NOMO-1 (cell line): ENCODE data around the gene FGF9.

ENCODE experiments used
- DNase-seq, 2 experiments: peaks; one replicate each; lab custom pipeline; 2025; ENCODE audit not compliant: unreplicated experiment in 2 of 2; lab: John Stamatoyannopoulos, UW

The FGF9 gene

DNA sequence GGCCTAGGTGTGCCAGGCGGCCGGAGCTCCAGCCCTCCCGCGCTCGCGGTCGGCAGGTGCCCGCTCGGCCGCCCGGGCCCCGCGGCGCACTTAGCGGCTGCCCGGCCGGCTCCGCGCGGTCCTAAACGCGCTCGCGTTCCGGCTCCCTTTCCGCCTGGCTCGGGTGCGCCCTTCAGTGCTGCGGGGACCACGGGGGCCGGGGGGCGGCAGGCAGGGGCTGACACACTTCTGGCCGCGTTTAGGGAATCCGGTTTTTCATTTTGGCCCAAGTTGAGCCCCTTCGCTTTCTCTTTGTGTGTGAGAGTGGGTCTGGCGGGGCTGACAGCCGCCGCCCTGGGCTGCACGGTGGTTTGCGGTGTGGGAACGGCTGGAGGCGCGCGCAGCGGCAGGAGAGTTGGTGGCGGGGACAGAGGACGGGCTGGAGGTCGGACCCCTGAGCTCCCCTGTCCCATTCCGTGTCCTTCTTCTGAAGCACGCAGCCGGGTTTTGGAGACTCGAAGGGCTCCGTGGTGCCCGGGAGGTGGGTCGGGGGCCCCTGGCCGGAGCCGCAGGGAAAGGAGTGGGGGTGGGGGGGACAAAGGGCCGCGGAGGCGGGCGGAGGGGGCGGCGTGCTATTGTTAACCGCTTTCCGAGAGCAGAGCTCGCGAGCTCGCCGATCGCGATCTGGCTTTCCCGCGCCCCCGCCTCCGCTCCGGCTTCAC, 3.1 kb downstream of the FGF9 start:
- DNase-seq, result peak; percentile 44 to 52

DNA sequence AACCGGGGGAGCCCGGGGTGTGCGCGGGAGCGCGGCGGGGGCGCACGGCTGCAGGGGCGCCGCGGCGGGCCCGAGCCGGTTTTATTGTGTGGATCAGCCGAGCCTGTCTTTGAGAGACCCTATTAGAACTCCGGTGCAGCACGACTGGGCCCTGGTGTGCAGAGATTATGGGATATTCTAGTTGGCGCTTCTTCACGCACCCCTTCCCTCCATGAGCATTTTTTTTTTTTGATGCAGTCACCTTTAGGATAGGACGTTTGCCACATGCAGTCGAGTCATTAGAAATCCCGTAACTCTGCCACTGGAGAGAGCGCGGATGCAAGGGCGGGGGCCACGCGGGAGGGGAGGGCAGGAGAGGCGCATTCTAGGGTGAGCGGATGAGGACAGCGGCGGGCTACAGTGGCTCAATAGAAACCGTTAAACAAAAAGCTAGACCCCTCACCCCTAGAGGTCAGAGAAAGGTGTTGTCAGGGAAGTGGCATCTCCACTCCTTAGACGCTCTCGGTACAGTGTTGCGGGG, 3.7 kb downstream of the FGF9 start:
- DNase-seq, result no peak

DNA sequence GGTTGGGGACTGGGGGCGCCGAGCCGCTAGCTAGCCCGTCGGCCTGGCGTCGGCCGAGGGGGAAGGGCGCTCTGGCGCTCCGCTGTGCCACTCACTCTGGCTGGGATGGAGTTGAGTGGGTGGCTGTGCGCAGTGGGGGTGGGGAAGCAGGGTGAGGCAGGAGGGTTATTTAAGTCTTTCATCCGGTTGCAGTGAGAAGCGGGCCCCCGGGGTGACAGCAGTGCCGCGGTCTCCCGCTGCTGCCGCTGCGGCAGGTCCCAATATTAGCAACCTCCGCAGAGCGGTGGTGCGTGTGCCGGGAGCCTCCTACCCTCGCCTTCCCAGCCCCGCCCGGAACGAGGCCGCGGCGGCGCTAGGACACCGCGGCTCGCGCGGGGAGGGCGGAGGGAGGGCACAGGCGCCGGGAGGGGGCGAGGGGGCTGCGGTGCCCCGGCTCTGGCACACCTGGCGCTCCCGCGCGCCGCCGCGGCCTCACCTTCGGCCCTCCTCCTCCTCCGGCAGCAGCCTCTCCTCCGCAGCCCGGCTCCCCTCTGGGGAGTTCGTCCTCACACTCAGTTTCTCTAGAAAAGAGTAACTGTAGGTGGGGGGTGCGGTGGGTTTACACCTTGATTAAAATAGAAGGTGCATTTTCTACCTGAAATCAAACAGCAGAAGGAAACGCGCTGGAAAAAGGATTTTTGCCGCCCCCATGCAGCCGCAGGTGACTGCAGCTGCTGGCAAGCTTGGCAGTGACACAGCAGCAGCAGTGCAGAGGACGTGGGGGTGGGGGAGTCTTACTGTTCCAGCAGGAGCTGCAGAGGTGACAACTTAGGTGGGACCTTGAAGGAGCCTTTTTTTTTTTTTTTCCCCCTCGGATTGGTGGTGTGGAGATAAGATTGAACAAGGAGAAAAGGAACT, 4.5 kb downstream of the FGF9 start:
- no peak for DNase-seq

DNA sequence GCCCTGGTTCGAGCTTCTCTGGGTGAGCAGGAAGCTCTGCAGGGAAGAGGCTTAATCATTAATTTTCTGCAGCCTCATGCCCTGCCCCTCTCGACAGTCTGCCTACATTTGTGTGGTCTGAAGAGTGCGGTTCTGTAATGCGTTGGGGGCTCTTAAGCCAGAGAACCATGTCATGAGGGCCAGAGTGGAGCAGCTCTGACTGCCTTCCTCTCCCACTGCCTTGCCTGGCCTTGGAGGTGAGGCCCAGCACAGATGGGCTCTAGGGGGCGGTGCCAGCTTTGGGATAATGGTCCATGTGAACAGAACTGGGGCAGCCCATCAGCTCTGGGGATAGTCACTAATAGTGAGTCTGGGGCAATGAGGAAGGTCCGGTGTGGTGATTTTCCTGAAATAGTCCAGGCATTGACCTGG, 5.7 kb downstream of the FGF9 start:
- no peak for DNase-seq

DNA sequence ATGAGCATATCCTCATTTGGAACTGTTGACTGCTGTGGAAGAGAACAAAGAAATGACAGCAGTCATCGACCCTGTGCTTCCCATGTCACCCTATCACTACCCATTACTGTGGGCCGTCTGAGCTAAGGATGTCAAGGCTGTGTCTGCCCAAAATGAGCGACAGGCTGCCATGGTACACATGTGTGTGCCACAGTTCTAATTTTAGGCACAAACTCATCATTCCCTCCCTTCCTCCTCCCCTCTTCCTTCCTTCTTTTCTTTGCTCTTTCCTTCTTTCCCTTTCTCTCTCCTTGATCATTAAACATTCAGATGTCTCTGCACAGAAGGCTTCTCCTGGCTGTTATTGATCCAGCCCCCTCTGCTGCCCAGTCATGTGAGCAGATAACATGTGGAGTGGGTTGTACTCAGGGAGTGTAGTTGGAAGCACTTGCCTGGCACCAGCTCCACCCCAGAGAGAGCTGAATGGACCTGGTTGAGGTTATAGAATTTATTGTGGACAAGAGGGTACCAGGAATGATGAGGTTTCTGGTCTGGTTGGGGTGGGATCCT, 6.3 kb downstream of the FGF9 start:
- DNase-seq, result no peak

DNA sequence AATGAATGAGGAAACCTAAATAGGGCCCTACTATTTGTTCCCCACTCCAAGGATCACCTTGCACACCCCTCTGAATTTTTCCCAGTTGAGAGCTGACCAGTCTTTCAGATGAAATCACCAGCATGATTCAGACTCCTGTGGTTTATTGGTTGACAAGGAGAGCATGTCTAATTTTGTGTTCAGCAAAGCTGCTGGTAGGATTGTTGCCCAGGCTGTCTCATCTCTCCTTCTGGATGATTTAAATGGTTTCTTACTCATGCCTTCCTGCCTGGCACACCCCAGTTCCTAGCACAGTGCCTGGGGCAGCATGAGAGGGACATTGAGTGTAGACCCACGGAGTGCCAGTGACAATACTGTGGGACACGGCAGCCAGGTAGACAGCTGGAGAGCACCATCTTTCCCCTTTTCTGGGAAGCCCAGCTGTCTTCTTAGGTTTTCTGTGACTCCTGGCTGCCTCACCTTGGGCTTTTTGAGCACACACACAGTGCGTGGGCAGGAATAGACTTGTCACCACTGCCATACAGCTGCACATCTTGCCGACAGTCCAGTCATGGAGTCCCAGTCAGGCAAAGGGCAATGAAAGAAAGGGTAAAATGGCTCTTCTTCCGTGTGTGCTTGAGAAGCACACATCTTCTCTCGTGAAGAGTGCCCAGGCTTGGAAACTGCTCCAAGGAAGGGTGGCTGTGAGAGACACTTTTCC, 12.3 kb downstream of the FGF9 start:
- peak in 1 of 2 experiments; percentile 9 for DNase-seq

DNA sequence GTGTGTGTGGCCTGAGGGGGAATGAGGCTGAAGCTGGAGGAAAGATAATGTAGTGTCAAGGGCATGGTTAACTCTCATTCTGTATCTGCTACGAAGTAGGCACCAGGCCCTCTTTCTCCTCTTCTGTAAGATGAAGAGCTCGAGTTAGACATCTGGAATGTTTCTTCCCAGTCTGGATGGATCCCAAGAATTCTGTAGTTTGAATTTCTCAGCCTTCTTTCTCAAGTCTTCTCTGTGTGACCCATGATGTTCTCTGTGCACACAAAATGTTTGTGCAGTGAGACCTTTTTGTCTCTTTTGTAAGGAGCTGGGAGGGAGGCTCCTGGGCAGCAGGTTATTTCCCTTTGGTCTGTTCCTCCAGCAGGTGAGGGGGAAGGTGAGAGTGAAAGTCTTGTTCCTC, 13.7 kb downstream of the FGF9 start:
- DNase-seq, result no peak

DNA sequence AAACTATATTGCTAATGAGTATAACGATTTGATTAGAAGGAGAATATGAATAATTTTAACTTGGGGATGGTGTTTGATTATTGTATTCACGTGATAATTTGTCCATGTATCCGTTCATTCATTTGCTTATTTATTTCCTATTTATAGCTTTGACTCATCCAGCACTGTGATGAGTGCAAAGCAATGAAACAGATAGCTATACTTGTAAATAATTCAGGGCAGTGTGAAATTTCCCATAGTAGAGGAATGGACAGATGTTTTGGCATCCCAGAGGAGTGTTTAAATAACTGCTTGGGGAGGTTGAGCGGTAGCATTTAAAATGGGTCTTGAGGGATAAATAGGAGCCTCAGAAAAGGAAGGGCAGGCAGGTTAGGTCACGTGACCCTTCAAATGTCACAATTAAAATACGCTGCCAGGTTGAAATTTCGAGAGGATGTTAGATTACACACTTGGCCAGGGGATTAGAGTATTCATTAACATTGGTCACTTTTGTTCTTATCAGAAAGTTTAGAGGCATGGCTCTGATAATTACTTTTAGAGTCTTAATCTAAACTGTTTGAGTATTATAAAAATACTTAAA, 14.7 kb downstream of the FGF9 start:
- DNase-seq, result no peak

DNA sequence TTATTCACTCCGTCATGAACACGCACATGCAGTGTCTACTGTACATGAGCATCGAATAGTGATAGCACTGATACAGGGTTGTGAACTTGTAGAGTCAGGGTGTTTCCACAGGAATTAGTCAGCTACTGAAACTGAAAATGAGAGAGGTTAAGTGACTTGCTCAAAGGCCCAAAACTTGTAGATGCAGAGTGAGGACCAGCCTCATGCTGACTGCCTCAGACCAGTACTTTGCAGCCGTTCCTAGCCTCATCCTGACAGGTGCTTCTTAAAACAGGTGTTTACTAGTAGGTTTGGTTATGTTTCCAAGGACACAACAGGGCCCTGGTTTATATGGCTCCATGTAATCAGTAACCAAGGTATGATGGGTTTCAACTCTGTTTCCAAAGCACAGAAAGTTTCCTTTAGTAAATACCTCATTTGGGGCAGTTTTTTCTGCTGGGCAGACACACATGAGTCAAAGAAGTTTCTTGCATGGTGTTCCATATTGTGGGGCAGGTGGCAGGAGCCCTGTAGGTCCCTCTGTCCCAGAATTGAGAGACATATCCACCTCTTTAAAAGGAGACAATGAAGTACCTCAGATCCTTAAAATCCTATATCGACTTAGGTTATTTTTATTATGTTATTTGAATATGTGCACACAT, 16.0 kb downstream of the FGF9 start:
- DNase-seq, result no peak

DNA sequence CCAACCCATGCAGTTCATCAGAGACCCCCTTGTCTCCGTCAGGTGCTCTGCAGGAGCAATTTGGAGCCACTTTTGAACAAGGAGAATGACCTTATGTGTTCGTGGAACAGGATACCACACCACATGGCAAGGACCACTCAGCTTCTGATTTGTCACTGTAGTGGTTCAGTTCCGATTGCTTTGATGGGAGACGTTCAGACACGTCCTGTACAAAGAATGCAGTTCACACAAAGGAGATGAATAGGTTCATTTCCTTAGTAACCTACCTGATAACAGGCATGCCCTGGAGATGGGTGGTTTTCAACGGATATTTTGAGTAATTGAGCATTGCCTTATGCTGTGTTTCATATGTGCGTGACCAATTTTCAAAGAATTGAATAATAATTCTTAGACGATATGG, 17.2 kb downstream of the FGF9 start:
- DNase-seq, result no peak

DNA sequence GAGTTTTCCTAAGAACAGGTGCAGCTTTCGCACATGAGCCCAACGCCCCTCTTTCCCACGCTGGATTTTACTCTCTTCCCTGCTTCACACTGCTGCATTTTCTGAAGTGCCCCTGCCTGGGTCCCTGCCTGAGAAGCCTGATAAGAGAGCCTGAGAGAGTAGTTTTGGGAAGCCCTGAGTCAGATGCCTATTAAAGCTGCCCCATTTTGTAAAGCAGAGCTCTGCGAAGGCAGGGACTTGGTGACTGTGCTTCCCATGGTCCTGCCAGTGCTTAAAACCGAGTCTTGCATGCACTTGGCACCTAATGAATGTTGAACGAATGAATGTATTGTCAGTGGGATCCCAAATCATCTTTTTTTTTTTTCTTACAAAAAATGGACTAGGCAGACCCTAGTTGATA, 18.2 kb downstream of the FGF9 start:
- DNase-seq, result no peak

DNA sequence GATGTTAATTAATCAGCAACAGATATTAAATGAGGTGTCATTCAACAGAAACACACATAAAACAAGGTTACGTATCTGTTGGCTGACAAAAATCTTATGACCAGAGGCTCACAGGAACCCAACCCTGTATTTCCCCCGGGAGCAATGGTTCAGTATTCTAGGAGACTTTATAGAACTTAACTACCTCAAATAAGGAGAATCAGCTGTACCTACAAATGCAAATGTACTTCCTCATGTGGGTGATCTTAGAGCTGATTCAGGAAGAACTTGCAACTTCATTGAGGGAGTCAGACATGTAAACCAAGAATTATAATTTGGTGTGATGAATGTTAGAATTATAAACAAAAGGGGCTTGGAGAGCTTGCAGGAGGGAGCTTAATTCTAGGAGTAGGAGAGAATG, 20.1 kb downstream of the FGF9 start:
- peak in 1 of 2 experiments; percentile 56 for DNase-seq

DNA sequence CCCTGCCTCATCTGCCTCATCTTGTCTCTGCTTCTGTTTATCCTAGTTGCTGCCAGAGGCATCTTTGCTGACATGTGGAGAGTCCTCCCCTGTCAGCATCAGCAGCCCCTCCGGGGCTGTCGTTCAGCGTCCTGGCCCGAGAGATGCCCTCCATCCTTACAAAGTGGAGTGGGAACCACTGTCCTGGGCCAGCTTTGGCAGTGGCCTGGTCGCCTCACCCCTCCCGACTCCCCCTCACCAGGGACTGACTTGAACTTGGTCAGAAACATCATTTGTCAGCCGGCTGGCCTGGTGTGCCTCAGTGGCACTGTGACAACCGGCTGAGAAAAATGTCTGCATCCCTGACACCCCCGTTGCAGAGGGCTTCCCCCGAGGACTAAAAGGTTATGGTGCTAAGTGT, 20.6 kb downstream of the FGF9 start:
- no peak for DNase-seq

DNA sequence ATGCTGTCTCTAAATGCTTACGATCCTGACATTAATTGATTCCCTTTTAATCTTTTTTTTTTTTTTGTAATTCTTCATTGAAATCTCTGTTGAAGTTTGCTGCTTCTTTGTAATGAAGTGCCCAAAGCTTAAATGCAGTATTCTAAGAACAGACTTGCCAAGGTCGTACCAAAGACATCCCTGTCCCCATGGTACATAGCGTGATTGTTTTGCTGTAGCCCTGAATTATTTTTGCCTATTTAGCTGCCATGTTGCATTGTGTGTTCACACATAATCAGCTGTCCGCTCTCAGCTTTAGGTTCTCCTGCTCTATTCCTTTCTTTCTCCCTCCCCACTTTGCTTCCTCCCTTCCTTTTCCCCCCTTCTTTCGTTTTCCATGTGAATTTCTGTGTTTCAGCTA, 21.1 kb downstream of the FGF9 start:
- no peak for DNase-seq

DNA sequence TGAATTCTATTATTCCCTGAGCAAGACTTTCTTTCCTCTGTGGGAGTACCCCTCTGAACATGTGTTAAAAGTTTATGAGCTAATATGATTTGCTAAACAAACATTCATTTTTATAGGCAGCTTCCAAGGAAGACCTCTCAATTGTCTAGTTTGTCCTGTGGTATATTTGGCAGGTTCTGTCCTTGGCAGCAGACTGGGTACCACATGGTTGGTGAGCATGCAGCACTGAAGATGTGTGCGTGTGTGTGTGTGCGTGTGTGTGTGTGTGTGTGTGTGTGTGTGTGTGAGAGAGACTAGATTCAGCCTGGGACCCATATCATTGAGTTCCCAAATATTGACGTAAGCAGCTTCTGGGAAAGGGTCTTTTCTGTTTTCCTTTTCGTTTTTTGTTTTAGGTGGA, 24.0 kb downstream of the FGF9 start:
- DNase-seq, result no peak

DNA sequence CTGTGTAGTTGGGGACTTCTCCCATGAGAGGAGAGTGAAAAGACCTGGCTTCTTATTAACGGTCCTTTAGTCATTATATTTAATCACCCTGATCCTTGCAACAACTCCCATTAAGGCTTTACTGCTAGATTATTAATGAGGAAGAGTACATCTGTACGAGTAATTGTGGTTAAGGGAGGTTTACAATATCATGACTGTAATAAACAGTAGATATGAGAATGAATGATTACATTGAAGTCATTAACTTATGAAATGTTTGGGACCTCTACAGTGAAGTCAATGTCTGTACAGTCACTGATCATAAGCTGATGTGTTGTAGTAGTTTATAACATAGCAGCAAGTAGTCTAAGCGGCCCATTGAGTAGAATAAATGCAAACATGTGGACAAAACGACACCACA, 24.7 kb downstream of the FGF9 start:
- DNase-seq, result no peak

DNA sequence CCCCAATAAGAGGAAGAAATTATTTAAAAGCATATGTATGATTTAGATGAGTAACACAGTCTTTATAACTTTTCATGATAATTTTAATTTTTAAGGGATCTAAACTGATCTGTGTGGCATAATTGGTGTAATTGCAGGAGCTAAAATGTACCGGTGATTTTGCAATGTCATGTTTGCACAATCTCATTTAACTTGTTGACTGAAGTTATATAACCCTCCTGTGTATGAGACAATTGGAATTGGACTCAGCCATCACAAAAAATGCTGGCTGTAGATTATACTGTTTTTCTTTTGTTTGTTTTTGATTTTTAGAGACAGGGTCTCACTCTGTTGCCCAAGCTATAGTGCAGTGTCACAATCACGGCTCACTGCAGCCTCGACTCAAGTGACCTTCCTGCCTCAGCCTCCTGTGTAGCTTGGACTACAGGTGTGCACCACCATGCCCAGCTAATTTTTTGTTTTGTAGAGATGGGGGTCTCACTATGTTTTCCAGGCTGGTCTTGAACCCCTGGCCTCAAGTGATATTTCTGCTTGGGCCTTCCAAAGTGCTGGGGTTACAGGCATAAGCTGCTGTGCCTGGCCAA, 26.1 kb downstream of the FGF9 start:
- peak; percentile 43 to 90 for DNase-seq

DNA sequence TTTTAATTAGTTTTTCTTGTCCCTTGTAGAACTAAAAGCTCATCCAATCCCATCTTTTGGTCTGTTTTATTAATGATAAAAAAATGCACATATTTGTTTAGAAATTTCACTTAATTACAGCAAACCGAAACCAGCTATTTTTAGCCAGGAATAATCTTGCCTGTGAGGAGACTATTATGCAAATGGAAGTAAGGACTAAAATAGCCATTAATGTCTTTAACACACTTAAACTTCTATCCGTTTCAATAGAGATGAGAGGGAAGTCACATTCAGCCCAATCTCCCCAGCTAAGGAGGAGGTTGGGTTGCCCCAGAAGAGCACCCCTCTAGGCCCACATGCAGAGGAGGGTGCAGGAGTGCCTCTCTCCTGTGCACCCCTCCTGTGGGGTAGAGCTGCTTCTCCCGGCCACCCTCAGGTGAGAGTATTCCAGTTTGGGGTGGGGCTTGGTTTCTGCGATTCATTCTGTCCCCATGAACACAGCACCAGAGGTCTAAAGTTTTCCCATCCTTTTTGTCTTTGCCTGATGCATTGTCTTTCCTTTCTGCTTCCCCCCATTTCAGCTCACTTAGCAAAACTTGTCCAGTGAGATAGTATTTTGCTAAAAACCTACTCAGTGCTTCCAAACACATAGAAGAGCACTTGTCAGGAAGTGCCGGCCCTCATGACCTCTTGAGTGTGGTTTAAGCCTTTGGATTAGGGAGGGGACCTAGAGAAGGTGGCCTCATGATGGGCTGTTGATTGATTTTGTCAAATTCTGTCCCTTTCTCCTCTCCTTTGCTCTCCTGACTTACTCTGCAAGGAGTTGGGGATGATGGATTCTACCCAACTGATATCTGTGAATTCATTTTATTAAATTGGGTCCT, 28.2 kb downstream of the FGF9 start:
- peak in 1 of 2 experiments; percentile 40 for DNase-seq

DNA sequence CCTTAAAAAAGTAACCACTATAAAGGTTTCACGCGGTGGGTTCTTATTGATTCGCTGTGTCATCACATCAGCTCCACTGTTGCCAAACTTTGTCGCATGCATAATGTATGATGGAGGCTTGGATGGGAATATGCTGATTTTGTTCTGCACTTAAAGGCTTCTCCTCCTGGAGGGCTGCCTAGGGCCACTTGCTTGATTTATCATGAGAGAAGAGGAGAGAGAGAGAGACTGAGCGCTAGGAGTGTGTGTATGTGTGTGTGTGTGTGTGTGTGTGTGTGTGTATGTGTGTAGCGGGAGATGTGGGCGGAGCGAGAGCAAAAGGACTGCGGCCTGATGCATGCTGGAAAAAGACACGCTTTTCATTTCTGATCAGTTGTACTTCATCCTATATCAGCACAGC, 30.6 kb downstream of the FGF9 start:
- no peak for DNase-seq
